Endothelial cell of umbilical vein (primary cell): ENCODE results near the gene PRPF8. TPM values are rescaled to one million over a fixed set of nuclear protein-coding genes. Genes with fewer than 3 reads are reported as not detected.

Experiments used
- BruUV-seq: library from RNA; stranded (reverse); fragments of 400-500 nt; replicated peaks from 2 replicates; lab custom pipeline; 2021; lab: Mats Ljungman, UMichigan
- CTCF ChIA-PET: fragments of 300-600, 350-600 bp; sonication (Branson Sonifier 250); formaldehyde crosslinking; loops from one replicate; lab custom pipeline; 2021; ENCODE audit warnings: antibody characterized with exemption, inconsistent platforms; lab: Charles Lee
- POLR2A ChIA-PET: fragments of 300-600, 350-600 bp; sonication (Branson Sonifier 250); formaldehyde crosslinking; loops from one replicate; lab custom pipeline; 2021; ENCODE audit warnings: antibody characterized with exemption, inconsistent platforms; lab: Charles Lee
- DNase-seq: peaks from one replicate; pipeline ENCODE4 v3.0.0-alpha.2; 2011; ENCODE audit warnings: low read depth, low spot score
- FAIRE-seq: peaks from 2 replicates; lab custom pipeline; 2011; peaks lifted over from hg19 to GRCh38; lab: Jason Lieb, UNC
- H2AFZ ChIP-seq: 2 replicates; pipeline ENCODE4 v1.6.0; 2012; ENCODE audit warnings: low read depth, low read length, control low read depth, inconsistent platforms
- H3K27ac ChIP-seq: 2 replicates; pipeline ENCODE4 v1.5.1; 2011; ENCODE audit warnings: low read depth, mild to moderate bottlenecking, control low read depth, low read length, moderate library complexity; ENCODE audit not compliant: insufficient read depth
- H3K27me3 ChIP-seq, 2 experiments: 2 replicates each; pipeline versions ENCODE4 v1.6.0 to v1.6.1; 2011; ENCODE audit warnings: low read length in 2 of 2, mixed read lengths in 1 of 2; ENCODE audit not compliant: control insufficient read depth in 2 of 2, insufficient read depth in 2 of 2
- H3K36me3 ChIP-seq, 2 experiments: 2 replicates in 1 of 2; 3 replicates in 1 of 2; pipeline ENCODE4 v1.5.1; 2011; ENCODE audit warnings: low read length in 2 of 2, mild to moderate bottlenecking in 1 of 2, moderate library complexity in 1 of 2; ENCODE audit not compliant: control insufficient read depth in 2 of 2, insufficient read depth in 2 of 2; ENCODE audit errors: extremely low read depth in 1 of 2
- H3K4me1 ChIP-seq: 3 replicates; pipeline ENCODE4 v1.5.1; 2011; ENCODE audit warnings: mild to moderate bottlenecking, low read length; ENCODE audit not compliant: control insufficient read depth, insufficient read depth; ENCODE audit errors: extremely low read depth
- H3K4me2 ChIP-seq: 2 replicates; pipeline ENCODE4 v1.6.1; 2011; ENCODE audit warnings: low read length, control low read depth, mixed read lengths; ENCODE audit not compliant: insufficient read depth
- H3K4me3 ChIP-seq, 3 experiments: fragments of 200-600 bp in 1 of 3; sonication (generic), shearing (Covaris generic) in 1 of 3; replicated peaks in 1 of 3; 2 replicates each; pipeline ENCODE4 v1.5.1; 2011 to 2016; ENCODE audit warnings: control low read depth in 3 of 3, low read length in 3 of 3, mild to moderate bottlenecking in 2 of 3, inconsistent platforms in 1 of 3, low read depth in 1 of 3, moderate library complexity in 1 of 3; ENCODE audit not compliant: insufficient read depth in 1 of 3
- H3K79me2 ChIP-seq: 2 replicates; pipeline ENCODE4 v1.6.0; 2012; ENCODE audit warnings: low read length, inconsistent platforms; ENCODE audit not compliant: control insufficient read depth, insufficient read depth
- H3K9ac ChIP-seq: replicated peaks from 2 replicates; pipeline ENCODE3; 2011; ENCODE audit warnings: low read length, control low read depth; ENCODE audit not compliant: insufficient read depth; ENCODE audit errors: extremely low read depth
- H3K9me1 ChIP-seq: replicated peaks from 3 replicates; pipeline ENCODE4 v1.6.0; 2011; ENCODE audit warnings: mild to moderate bottlenecking, low read length; ENCODE audit not compliant: control insufficient read depth, insufficient read depth; ENCODE audit errors: extremely low read depth
- H3K9me3 ChIP-seq: replicated peaks from 2 replicates; pipeline ENCODE4 v1.5.1; 2012; ENCODE audit warnings: low read length, inconsistent platforms; ENCODE audit not compliant: control insufficient read depth, insufficient read depth
- H4K20me1 ChIP-seq: replicated peaks from 2 replicates; pipeline ENCODE3; 2011; ENCODE audit warnings: mild to moderate bottlenecking, low read length; ENCODE audit not compliant: control insufficient read depth, insufficient read depth; ENCODE audit errors: extremely low read depth
- CTCF ChIP-seq, 2 donors: IDR thresholded peaks; 1 replicate in 1 of 2; 2 replicates in 1 of 2; pipeline ENCODE4 v1.5.1; 2011; ENCODE audit warnings: low read length in 2 of 2, mild to moderate bottlenecking in 2 of 2, moderate library complexity in 2 of 2, control low read depth in 1 of 2, inconsistent platforms in 1 of 2, low read depth in 1 of 2; ENCODE audit not compliant: insufficient read depth in 1 of 2; ENCODE audit errors: extremely low read depth in 1 of 2
- EZH2 ChIP-seq: IDR thresholded peaks from 2 replicates; pipeline ENCODE4 v1.6.1; 2012; ENCODE audit warnings: borderline replicate concordance, low read depth, mild to moderate bottlenecking, moderate library complexity, low read length, inconsistent platforms; ENCODE audit not compliant: severe bottlenecking
- FOS ChIP-seq: IDR thresholded peaks from 2 replicates; pipeline ENCODE4 v1.6.1; 2011; ENCODE audit warnings: mild to moderate bottlenecking, low read length, moderate library complexity, borderline replicate concordance; ENCODE audit not compliant: insufficient read depth
- GATA2 ChIP-seq: IDR thresholded peaks from 2 replicates; pipeline ENCODE4 v1.7.0; 2011; ENCODE audit warnings: low read depth, mild to moderate bottlenecking, moderate library complexity, mixed read lengths, low read length; ENCODE audit not compliant: insufficient read length, insufficient read depth
- JUN ChIP-seq: IDR thresholded peaks from 2 replicates; pipeline ENCODE4 v1.6.1; 2011; ENCODE audit warnings: borderline replicate concordance, low read depth; ENCODE audit not compliant: insufficient read length, insufficient read depth
- MAX ChIP-seq: IDR thresholded peaks from 2 replicates; pipeline ENCODE4 v1.6.1; 2011; ENCODE audit not compliant: insufficient read depth, insufficient read length
- MYC ChIP-seq: IDR thresholded peaks from one replicate; pipeline ENCODE4 v1.6.1; 2011; ENCODE audit warnings: mild to moderate bottlenecking, low read depth, low read length
- POLR2A ChIP-seq: IDR thresholded peaks from 2 replicates; pipeline ENCODE4 v1.6.1; 2012; ENCODE audit warnings: low read depth, mild to moderate bottlenecking, control low read depth, low read length
- POLR2AphosphoS5 ChIP-seq: IDR thresholded peaks from 2 replicates; pipeline ENCODE4 v1.6.1; 2012; ENCODE audit warnings: low read depth, mild to moderate bottlenecking, control low read depth, low read length, moderate library complexity; ENCODE audit not compliant: insufficient read depth
- dilution Hi-C: fragments of 300-500 bp; cut with MboI; formaldehyde crosslinking; loops from one replicate; pipeline ENCODE4 v1.15.0; 2019; ENCODE audit warnings: low sequenced_read_pairs; ENCODE audit not compliant: extremely low pct_ligation_motif_present
- intact Hi-C: fragments of 100-400 bp; cut with micrococcal nuclease; formaldehyde crosslinking; loops from one replicate; pipeline ENCODE4 v1.10.0; 2022
- polyA plus RNA-seq, 4 experiments: library from polyadenylated mRNA; depleted of rRNA in 3 of 4; stranded (reverse) in 3 of 4; unstranded in 1 of 4; fragments of >200 nt; gene quantifications; 2 replicates each; pipeline versions ENCODE4 v1.2.1 to v1.2.3, GENCODE V29; 2011 to 2012; ENCODE audit warnings: missing spikeins in 1 of 4
- total RNA-seq: library from RNA; stranded (reverse); gene quantifications from 2 replicates; pipeline ENCODE4 v1.2.3, GENCODE V29; 2021

The PRPF8 gene
- total and polyA plus RNA-seq, 2 donors (not counting 3 experiments of a cell fraction or from before 2014, with no cell fraction given), result 215 to 301 TPM

GRCh38 chr17:1627182-1627981 lies 57.3 kb downstream of the PRPF8 start:
- H3K9me3 ChIP-seq, result no peaks in the 10 kb centered on the region
- POLR2A ChIA-PET, result interaction anchor here (0.9 kb wide), 1 partner anchor 53 kb away, joined by 3 read pairs; no protein-coding TSS in a partner anchor
- H4K20me1 ChIP-seq, result no peaks in the 10 kb centered on the region
- H2AFZ ChIP-seq, result peak overlapping the region; percentile 4
- DNase-seq (no peak), FAIRE-seq (no peak)
- CTCF ChIA-PET, result interaction anchor here (1.4 to 10.0 kb wide), 4 partner anchors 9 to 262 kb away, joined by 3 to 459 read pairs (median 18); partner anchors contain the start of gene RILP
- TF ChIP-seq GATA2, result no peak
- TF ChIP-seq MAX, result no peak
- TF ChIP-seq JUN, result no peak
- no peak for TF ChIP-seq POLR2AphosphoS5
- TF ChIP-seq FOS, result no peak
- no peak for TF ChIP-seq MYC
- TF ChIP-seq POLR2A, result no peak
- no peak for TF ChIP-seq CTCF (IDR thresholded peaks at IDR 0.05; ENCODE audit: extremely low read depth in 1 of 2, insufficient read depth in 1 of 2, low read depth in 1 of 2, low read length in 2 of 2)
- TF ChIP-seq EZH2, result no peak
- H3K79me2 ChIP-seq, result peaks cover 12% of the 10 kb centered on the region
- peaks cover 0 to 2% of the 10 kb centered on the region in 2 experiments for H3K36me3 ChIP-seq
- peak overlapping the region; percentile 53 to 87 (median 57) for H3K4me3 ChIP-seq
- peak overlapping the region; percentile 73 for H3K9ac ChIP-seq
- dilution Hi-C loops, result no loop called here
- BruUV-seq, result no TSS peak
- H3K27ac ChIP-seq, result no peak overlapping the region
- H3K4me2 ChIP-seq, result peak overlapping the region; percentile 53
- H3K9me1 ChIP-seq, result no peaks in the 10 kb centered on the region
- peaks cover 35% of the 10 kb centered on the region for H3K4me1 ChIP-seq
- intact Hi-C loops, result loop anchor here (5.0 kb wide), 2 partner anchors 350 to 370 kb away; partner anchors contain the start of gene TRARG1
- no peaks in the 10 kb centered on the region for H3K27me3 ChIP-seq
